ENCODE results near the gene TNFRSF12A. TPM values are rescaled to one million over a fixed set of nuclear protein-coding genes. Genes with fewer than 3 reads are reported as not detected.

The TNFRSF12A gene
- total and polyA plus RNA-seq, 2 of the 13 experiments (the other 11 are each of a cell fraction or from before 2014, with no cell fraction given), result 61.9 to 66.0 TPM

- TF ChIP-seq ZBTB40 (IDR thresholded peaks at IDR 0.05) (no peak), ZBTB40 (CRISPR knock-in tag; IDR thresholded peaks at IDR 0.05) (no peak), ZNF232 (CRISPR knock-in tag; IDR thresholded peaks at IDR 0.05; ENCODE audit: borderline replicate concordance) (no peak; the same call in 1 of the 2 replicates), CBX2 (IDR thresholded peaks at IDR 0.05; ENCODE audit: low read depth, low read length) (no peak), CBX2 (CRISPR knock-in tag; IDR thresholded peaks at IDR 0.05; ENCODE audit: low read depth) (no peak), ZNF451 (CRISPR knock-in tag; IDR thresholded peaks at IDR 0.05) (peak; percentile 58; the same call in 1 of the 2 replicates), PAXIP1 (CRISPR knock-in tag; conservative IDR thresholded peaks at IDR 0.05) (no peak), ZMAT5 (CRISPR knock-in tag; IDR thresholded peaks at IDR 0.05; ENCODE audit: borderline replicate concordance, low read depth) (0 out of 2 replicates have a peak, but pooled peaks have one; percentile 74), HHEX (CRISPR knock-in tag; IDR thresholded peaks at IDR 0.05) (no peak), ZNF253 (CRISPR knock-in tag; IDR thresholded peaks at IDR 0.05; ENCODE audit: borderline replicate concordance) (no peak), ZNF234 (CRISPR knock-in tag; conservative IDR thresholded peaks at IDR 0.05) (no peak), HNF4G (IDR thresholded peaks at IDR 0.05; ENCODE audit: borderline replicate concordance, low read depth, low read length) (no peak), HNF4G (CRISPR knock-in tag; IDR thresholded peaks at IDR 0.05; ENCODE audit: borderline replicate concordance, low read depth) (no peak), ZNF777 (CRISPR knock-in tag; IDR thresholded peaks at IDR 0.05) (peak; percentile 35; the same call in 1 of the 2 replicates), MYNN (CRISPR knock-in tag; IDR thresholded peaks at IDR 0.05; ENCODE audit: low read depth) (no peak), SP1 (IDR thresholded peaks at IDR 0.05) (no peak), SP1 (CRISPR knock-in tag; IDR thresholded peaks at IDR 0.05) (no peak), ZNF3 (CRISPR knock-in tag; IDR thresholded peaks at IDR 0.05) (no peak)
Measured at GRCh38 chr16:3020247-3020603, at the start of gene TNFRSF12A (continued).

All from HepG2 (cell line).